Measurements from ENCODE around the gene IMPACT.

GRCh38 chr18:24475926-24476589, 49.6 kb downstream of the IMPACT start:
- no peak for TF ChIP-seq MXI1 (IDR thresholded peaks at IDR 0.05; ENCODE audit: borderline replicate concordance, low read depth, low read length)
- no peak for TF ChIP-seq CTCF (conservative IDR thresholded peaks at IDR 0.05; ENCODE audit: low read depth, low read length)
- no peak for TF ChIP-seq MAFK (IDR thresholded peaks at IDR 0.05; ENCODE audit: low read depth, low read length)
- no peak for TF ChIP-seq POLR2A (IDR thresholded peaks at IDR 0.05; ENCODE audit: low read depth, low read length)
- TF ChIP-seq MAZ (IDR thresholded peaks at IDR 0.05; ENCODE audit: borderline replicate concordance, low read depth, low read length) = no peak
- TF ChIP-seq RAD21 (IDR thresholded peaks at IDR 0.05; ENCODE audit: low read length) = no peak
- no peak for TF ChIP-seq FOS (IDR thresholded peaks at IDR 0.05; ENCODE audit: low read depth, low read length)
- no peak for TF ChIP-seq RFX5 (IDR thresholded peaks at IDR 0.05; ENCODE audit: low read depth, low read length)
